Measurements from ENCODE around the gene ANGEL2.
"Not testable (repeated sequence)": the region's sequence is repeated elsewhere in the genome, so short reads cannot be mapped to it uniquely, and the experiment has no call there.

ANGEL2 gene

GRCh38 chr1:213017447-213018273, 2.0 kb upstream of the ANGEL2 start:
- DNase-seq (ENCODE audit: low read depth, low spot score), result no peak

GRCh38 chr1:213014642-213015041, 1.0 kb downstream of the ANGEL2 start:
- DNase-seq (ENCODE audit: low read depth, low spot score), result no peak

- no peak for DNase-seq (ENCODE audit: low read depth, low spot score)
Measured at GRCh38 chr1:213008564-213008963, 7.1 kb downstream of the ANGEL2 start.

GRCh38 chr1:213003256-213003655, 12.4 kb downstream of the ANGEL2 start:
- DNase-seq (ENCODE audit: low read depth, low spot score), result no peak

GRCh38 chr1:212994926-212995325, 20.7 kb downstream of the ANGEL2 start:
- no peak for DNase-seq (ENCODE audit: low read depth, low spot score)

GRCh38 chr1:212993960-212994359, 21.7 kb downstream of the ANGEL2 start:
- DNase-seq (ENCODE audit: low read depth, low spot score), result not testable (repeated sequence)

- DNase-seq (ENCODE audit: low read depth, low spot score), result no peak
Measured at GRCh38 chr1:212990276-212990675, 25.4 kb downstream of the ANGEL2 start.

- no peak for DNase-seq (ENCODE audit: low read depth, low spot score)
Measured at GRCh38 chr1:212987702-212988322, 27.9 kb downstream of the ANGEL2 start.

- DNase-seq (ENCODE audit: low read depth, low spot score), result no peak
Measured at GRCh38 chr1:212986551-212986950, 29.1 kb downstream of the ANGEL2 start.

GRCh38 chr1:212984522-212985291, 31.0 kb downstream of the ANGEL2 start:
- no peak for DNase-seq (ENCODE audit: low read depth, low spot score)

- no peak for DNase-seq (ENCODE audit: low read depth, low spot score)
Measured at GRCh38 chr1:212983482-212983881, 32.2 kb downstream of the ANGEL2 start.

GRCh38 chr1:212982430-212983152, 33.1 kb downstream of the ANGEL2 start:
- DNase-seq (ENCODE audit: low read depth, low spot score), result no peak

- DNase-seq (ENCODE audit: low read depth, low spot score), result no peak
Measured at GRCh38 chr1:212981571-212982328, 33.9 kb downstream of the ANGEL2 start.

GRCh38 chr1:212981025-212981495, 34.6 kb downstream of the ANGEL2 start:
- no peak for DNase-seq (ENCODE audit: low read depth, low spot score)

- DNase-seq (ENCODE audit: low read depth, low spot score), result no peak
Measured at GRCh38 chr1:212980123-212980785, 35.4 kb downstream of the ANGEL2 start.

GRCh38 chr1:212979340-212980122, 36.1 kb downstream of the ANGEL2 start:
- DNase-seq (ENCODE audit: low read depth, low spot score), result no peak

- DNase-seq (ENCODE audit: low read depth, low spot score), result no peak
Measured at GRCh38 chr1:212977781-212978645, 37.7 kb downstream of the ANGEL2 start.

GRCh38 chr1:212976586-212976985, 39.1 kb downstream of the ANGEL2 start:
- DNase-seq (ENCODE audit: low read depth, low spot score), result no peak
